Gastrocnemius medialis (tissue), 4 donors: ENCODE data around the gene WIF1. TPM values are rescaled to one million over a fixed set of nuclear protein-coding genes. Genes with fewer than 3 reads are reported as not detected.

Source experiments
- ATAC-seq, 2 donors: fragments of 150-250 bp; one replicate each; pipeline ENCODE4 v1.9.1; 2016
- DNase-seq, 2 donors: peaks; one replicate each; pipeline ENCODE4 v3.0.0-alpha.2; 2019
- H3K27ac ChIP-seq, 4 donors: fragments of 200-600 bp; sonication (generic); 1 replicate in 1 of 4; 2 replicates in 3 of 4; pipeline ENCODE4 v1.5.1; 2016 to 2018; ENCODE audit warnings: mild to moderate bottlenecking in 2 of 4, moderate library complexity in 1 of 4
- H3K27me3 ChIP-seq, 3 donors: fragments of 200-600 bp; sonication (generic) in 2 of 3; 1 replicate in 1 of 3; 2 replicates in 2 of 3; pipeline versions ENCODE4 v1.5.1 to v1.6.0; 2016 to 2019; ENCODE audit warnings: mild to moderate bottlenecking in 1 of 3, moderate library complexity in 1 of 3
- H3K36me3 ChIP-seq, 2 donors: fragments of 200-600 bp; sonication (generic) in 1 of 2; one replicate each; pipeline ENCODE4 v1.5.1; 2017 to 2018
- H3K4me1 ChIP-seq, 2 donors: fragments of 200-600 bp; sonication (generic) in 1 of 2; one replicate each; pipeline ENCODE4 v1.5.1; 2016 to 2017; ENCODE audit warnings: mild to moderate bottlenecking in 2 of 2
- H3K4me3 ChIP-seq, 4 donors: fragments of 200-600 bp; sonication (generic) in 3 of 4; 1 replicate in 1 of 4; 2 replicates in 3 of 4; pipeline ENCODE4 v1.5.1; 2016 to 2019; ENCODE audit warnings: mild to moderate bottlenecking in 2 of 4
- H3K9me3 ChIP-seq, 3 donors: fragments of 200-600 bp; sonication (generic) in 2 of 3; 1 replicate in 1 of 3; 2 replicates in 2 of 3; pipeline ENCODE4 v1.5.1; 2016 to 2019
- CTCF ChIP-seq, 5 experiments: fragments of 450-650 bp in 3 of 5; fragments of 200-600 bp in 2 of 5; sonication (generic) in 2 of 5; IDR thresholded peaks in 4 of 5; conservative IDR thresholded peaks in 1 of 5; 1 replicate in 4 of 5; 2 replicates in 1 of 5; pipeline ENCODE4 v1.5.1; 2016 to 2019; ENCODE audit warnings: antibody characterized with exemption in 5 of 5, mild to moderate bottlenecking in 3 of 5, moderate library complexity in 3 of 5
- POLR2A ChIP-seq, 2 donors: fragments of 450-650 bp; IDR thresholded peaks; one replicate each; pipeline ENCODE4 v1.6.1; 2017; ENCODE audit warnings: antibody characterized with exemption in 2 of 2, mild to moderate bottlenecking in 2 of 2, moderate library complexity in 2 of 2
- in situ Hi-C, 4 donors: fragments of 200-750 bp; cut with MboI; loops; one replicate each; pipeline versions ENCODE4 v1.15.0 to v1.8.0; 2017; ENCODE audit warnings: low sequenced_read_pairs in 4 of 4
- intact Hi-C: fragments of 100-400 bp; cut with DNase I; formaldehyde crosslinking; loops from one replicate; pipeline ENCODE4 v1.15.1; 2023; ENCODE audit warnings: low total_unique reads
- total RNA-seq, 4 donors: library from RNA; depleted of rRNA; stranded (reverse); fragments of >200 nt; gene quantifications; one replicate each; pipeline versions ENCODE4 v1.1.0 to v1.2.3, GENCODE V29; 2016

WIF1 gene
- total RNA-seq, 4 donors from 2014 or later, result not detected

DNA sequence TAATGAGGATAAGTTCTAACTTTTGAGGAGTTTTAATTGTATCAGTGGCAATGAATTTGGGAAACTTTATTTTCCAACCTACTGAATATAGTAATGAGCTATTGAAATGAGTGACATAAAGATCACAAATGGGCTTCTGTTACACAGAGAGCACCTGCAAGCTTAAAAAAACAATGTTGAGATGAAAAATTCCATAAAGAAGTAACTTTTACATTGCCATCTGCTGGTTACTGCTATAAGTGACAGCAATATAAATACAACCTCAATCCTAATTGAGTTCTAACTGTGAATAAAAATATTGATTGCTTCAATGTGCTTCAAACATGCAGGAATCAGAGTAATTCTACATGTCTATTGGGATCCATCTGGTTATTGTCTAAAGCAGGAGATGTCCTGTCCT is 14.2 kb downstream of the WIF1 start:
- intact Hi-C loops (no loop called here), in situ Hi-C loops (loop anchor here in 2 of 4 donors (25.0 kb wide), 1 partner anchor 220 kb away; no protein-coding TSS in a partner anchor)
- no peak overlapping the region for H3K27ac ChIP-seq
- ATAC-seq (no peak), DNase-seq (no peak)
- no peaks in the 10 kb centered on the region for H3K9me3 ChIP-seq
- H3K4me3 ChIP-seq, result no peak overlapping the region
- TF ChIP-seq CTCF (IDR thresholded peaks at IDR 0.05 in 4 of 5, conservative IDR thresholded peaks at IDR 0.05 in 1 of 5), result no peak
- TF ChIP-seq POLR2A (IDR thresholded peaks at IDR 0.05), result no peak
- no peaks in the 10 kb centered on the region for H3K36me3 ChIP-seq
- H3K27me3 ChIP-seq, result no peaks in the 10 kb centered on the region
- no peaks in the 10 kb centered on the region for H3K4me1 ChIP-seq

DNA sequence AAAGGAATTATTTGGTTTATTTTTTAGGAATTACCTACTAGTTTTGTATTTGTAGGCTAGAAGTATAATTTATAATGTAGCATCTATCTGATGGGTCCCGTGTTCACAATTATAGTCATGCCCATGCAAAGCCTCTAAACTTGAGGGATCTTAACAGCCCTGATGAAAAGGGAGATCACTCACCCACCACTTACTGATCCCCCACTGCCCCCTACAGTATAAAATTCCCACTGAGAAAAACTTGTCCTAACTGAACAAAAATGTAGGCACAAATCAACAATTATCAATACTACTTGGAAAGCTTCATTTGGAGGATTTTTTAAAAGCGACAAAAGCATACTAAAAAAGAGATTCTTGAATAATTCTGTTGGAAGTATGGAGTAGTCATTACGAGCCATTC is 21.0 kb downstream of the WIF1 start:
- intact Hi-C loops (no loop called here), in situ Hi-C loops (loop anchor here in 2 of 4 donors (25.0 kb wide), 1 partner anchor 213 kb away; no protein-coding TSS in a partner anchor)
- Histone ChIP-seq H3K27me3 (no peaks in the 10 kb centered on the region), H3K36me3 (no peaks in the 10 kb centered on the region), H3K4me1 (no peaks in the 10 kb centered on the region), H3K4me3 (no peak overlapping the region), H3K9me3 (no peaks in the 10 kb centered on the region), H3K27ac (no peak overlapping the region)
- TF ChIP-seq CTCF (IDR thresholded peaks at IDR 0.05 in 4 of 5, conservative IDR thresholded peaks at IDR 0.05 in 1 of 5) (no peak), POLR2A (IDR thresholded peaks at IDR 0.05) (no peak)
- DNase-seq, result no peak
- no peak for ATAC-seq

DNA sequence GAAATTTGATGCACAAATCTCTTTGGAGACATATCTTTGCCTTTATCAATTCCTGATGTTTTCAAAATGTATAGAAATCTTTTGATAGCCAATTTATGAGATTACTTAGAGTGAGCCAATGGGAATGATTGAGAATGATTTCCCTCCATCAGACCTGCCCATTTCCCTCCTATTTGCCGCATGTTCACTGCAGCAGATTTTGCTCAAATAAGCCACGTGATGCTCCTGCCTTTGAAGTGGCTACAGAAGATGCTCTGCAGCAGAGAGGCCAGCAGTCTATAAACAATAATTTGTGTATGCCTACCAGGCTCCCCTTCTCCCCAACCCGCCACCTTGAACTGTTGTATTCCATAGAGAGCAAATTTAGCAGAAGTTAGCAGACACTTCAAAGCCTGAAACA is 21.9 kb downstream of the WIF1 start:
- Histone ChIP-seq H3K4me3 (no peak overlapping the region), H3K27ac (no peak overlapping the region), H3K9me3 (no peaks in the 10 kb centered on the region), H3K4me1 (no peaks in the 10 kb centered on the region), H3K36me3 (no peaks in the 10 kb centered on the region), H3K27me3 (no peaks in the 10 kb centered on the region)
- ATAC-seq (no peak), DNase-seq (no peak)
- intact Hi-C loops, result no loop called here
- in situ Hi-C loops, result no loop called here
- TF ChIP-seq POLR2A (IDR thresholded peaks at IDR 0.05) (no peak), CTCF (IDR thresholded peaks at IDR 0.05 in 4 of 5, conservative IDR thresholded peaks at IDR 0.05 in 1 of 5) (no peak)

- intact Hi-C loops, result no loop called here
- Histone ChIP-seq H3K4me1 (no peaks in the 10 kb centered on the region), H3K36me3 (no peaks in the 10 kb centered on the region), H3K27ac (no peak overlapping the region), H3K9me3 (no peaks in the 10 kb centered on the region), H3K27me3 (no peaks in the 10 kb centered on the region), H3K4me3 (no peak overlapping the region)
- ATAC-seq (no peak), DNase-seq (no peak)
- TF ChIP-seq CTCF (IDR thresholded peaks at IDR 0.05 in 4 of 5, conservative IDR thresholded peaks at IDR 0.05 in 1 of 5) (no peak), POLR2A (IDR thresholded peaks at IDR 0.05) (no peak)
- in situ Hi-C loops, result no loop called here
Observed at GRCh38 chr12:65098364-65098763, 22.7 kb downstream of the WIF1 start.

DNA sequence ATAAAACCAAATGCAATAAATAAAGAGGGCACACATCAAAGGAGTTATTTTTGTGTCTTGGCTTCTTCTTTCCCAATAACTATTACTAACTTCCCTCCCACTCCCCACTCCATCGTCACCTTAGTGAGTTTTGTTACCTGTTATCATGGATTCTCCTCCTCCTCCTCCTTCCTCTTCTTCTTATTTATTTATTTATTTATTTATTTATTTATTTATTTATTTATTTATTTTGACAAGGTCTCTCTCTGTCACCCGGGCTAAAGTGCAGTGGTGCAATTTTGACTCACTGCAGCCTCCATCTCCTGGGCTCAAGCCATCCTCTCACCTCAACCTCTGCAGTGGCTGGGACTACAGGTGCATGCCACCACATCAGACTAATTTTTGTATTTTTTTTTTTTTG is 26.4 kb downstream of the WIF1 start:
- peaks cover 0 to 6% (median 0%) of the 10 kb centered on the region in 3 donors for H3K27me3 ChIP-seq
- ATAC-seq, result no peak
- intact Hi-C loops, result no loop called here
- no peak overlapping the region for H3K27ac ChIP-seq
- TF ChIP-seq POLR2A (IDR thresholded peaks at IDR 0.05) (no peak), CTCF (IDR thresholded peaks at IDR 0.05 in 4 of 5, conservative IDR thresholded peaks at IDR 0.05 in 1 of 5) (no peak)
- H3K4me3 ChIP-seq, result no peak overlapping the region
- no peaks in the 10 kb centered on the region for H3K36me3 ChIP-seq
- no peaks in the 10 kb centered on the region for H3K9me3 ChIP-seq
- in situ Hi-C loops, result no loop called here
- H3K4me1 ChIP-seq, result no peaks in the 10 kb centered on the region
- no peak for DNase-seq
